22Rv1 (cell line): ENCODE data around the gene SPP2.

Source experiments
- H3K27ac ChIP-seq: fragments of 450-650 bp; 2 replicates; pipeline ENCODE4 v1.5.1; 2017
- CTCF ChIP-seq: fragments of 450-650 bp; IDR thresholded peaks from 2 replicates; pipeline ENCODE4 v1.5.1; 2017; ENCODE audit warnings: mild to moderate bottlenecking
- ZFX ChIP-seq: fragments of 450-650 bp; IDR thresholded peaks from 2 replicates; pipeline ENCODE4 v1.6.1; 2017; ENCODE audit warnings: antibody characterized with exemption, borderline replicate concordance

The SPP2 gene

DNA sequence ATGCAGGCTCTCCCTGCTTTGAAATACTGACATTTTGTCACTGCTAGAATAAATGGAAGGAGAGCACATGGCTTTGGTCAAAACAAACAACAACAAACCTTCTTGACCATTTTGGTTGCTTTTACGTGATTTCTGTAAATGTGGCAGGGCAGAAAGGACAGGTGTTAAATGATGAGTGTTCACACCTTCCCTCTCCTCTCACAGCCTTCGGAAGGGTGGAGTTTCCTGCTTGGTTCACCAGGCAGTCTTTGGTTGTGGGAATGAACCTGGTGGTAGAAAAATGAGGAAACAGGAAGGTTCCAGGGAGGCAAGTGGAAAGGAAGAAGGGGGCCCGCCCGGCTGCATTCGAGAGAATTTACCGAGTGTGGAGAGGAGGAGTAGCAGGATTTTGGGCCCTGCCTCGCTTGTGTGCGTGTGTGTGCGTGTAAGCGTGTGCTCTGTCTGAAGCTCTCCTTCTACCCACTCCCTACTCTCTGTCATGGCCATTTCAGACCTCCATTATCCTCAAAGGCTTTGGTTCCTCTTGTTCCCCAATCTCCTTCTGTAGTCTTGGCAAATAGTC is 23.7 kb upstream of the SPP2 start:
- no peak for TF ChIP-seq ZFX
- no peak for TF ChIP-seq CTCF
- H3K27ac ChIP-seq = no peak overlapping the region

DNA sequence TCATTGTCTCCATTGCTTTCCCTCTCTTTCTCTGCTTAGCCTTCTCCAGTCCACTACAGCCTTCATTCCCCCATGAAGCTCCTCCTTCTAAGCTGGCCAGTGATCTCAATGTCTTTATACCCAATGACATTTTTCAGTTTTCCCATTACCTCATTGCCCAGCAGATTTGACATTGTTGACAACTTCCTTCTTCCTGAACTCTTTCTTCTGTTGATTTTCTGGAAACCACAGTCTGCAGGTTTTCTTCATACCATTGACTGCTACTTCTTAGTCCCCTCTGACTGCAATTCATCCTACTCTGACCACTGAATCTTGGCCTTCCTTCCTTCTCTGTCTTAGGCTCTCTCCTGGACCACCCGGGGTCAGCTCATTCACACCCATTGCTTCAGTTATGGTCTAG is 22.9 kb upstream of the SPP2 start:
- no peak overlapping the region for H3K27ac ChIP-seq
- TF ChIP-seq ZFX (no peak), CTCF (no peak)

GRCh38 chr2:234029150-234029733 is 21.3 kb upstream of the SPP2 start:
- H3K27ac ChIP-seq = no peak overlapping the region
- TF ChIP-seq ZFX (no peak), CTCF (no peak)

- no peak for TF ChIP-seq CTCF
- TF ChIP-seq ZFX = no peak
- no peak overlapping the region for H3K27ac ChIP-seq
These were observed 19.3 kb upstream of the SPP2 start for GRCh38 chr2:234031207-234031606.

GRCh38 chr2:234032279-234032856 is 18.1 kb upstream of the SPP2 start:
- TF ChIP-seq CTCF = no peak
- TF ChIP-seq ZFX = no peak
- no peak overlapping the region for H3K27ac ChIP-seq

DNA sequence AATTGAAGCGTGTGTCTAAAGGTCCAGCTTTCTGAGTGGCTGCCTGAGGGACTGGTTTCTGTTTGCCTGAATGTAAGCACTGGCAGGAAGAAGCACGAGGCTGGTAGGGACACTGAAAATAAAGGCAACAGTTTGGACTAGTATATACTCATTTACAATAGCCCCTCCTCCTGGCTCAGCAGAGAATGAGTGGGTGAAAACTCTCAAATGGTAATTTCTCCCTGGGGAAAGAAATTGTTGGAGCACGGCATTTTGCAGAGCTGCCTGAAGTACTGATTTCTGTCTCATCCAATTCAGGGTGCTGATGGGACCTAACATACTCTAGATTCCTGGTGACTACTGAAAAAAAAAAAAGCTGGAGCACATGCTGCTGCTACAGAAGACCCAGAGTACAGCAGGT is 17.3 kb upstream of the SPP2 start:
- no peak for TF ChIP-seq CTCF
- no peak for TF ChIP-seq ZFX
- H3K27ac ChIP-seq = no peak overlapping the region

GRCh38 chr2:234033885-234034284 is 16.6 kb upstream of the SPP2 start:
- no peak overlapping the region for H3K27ac ChIP-seq
- TF ChIP-seq ZFX = no peak
- no peak for TF ChIP-seq CTCF
